GM12878 (cell line): ENCODE measurements around the gene LPA.

Experiments used
- POLR2A ChIP-seq: IDR thresholded peaks from 2 replicates; pipeline ENCODE4 v1.6.1; 2011; ENCODE audit warnings: low read depth, mild to moderate bottlenecking, low read length
- POLR2AphosphoS2 ChIP-seq: IDR thresholded peaks from 2 replicates; pipeline ENCODE4 v1.6.1; 2011; ENCODE audit warnings: low read depth, mild to moderate bottlenecking, low read length, improper control_type of control experiment, moderate library complexity
- TCF12 ChIP-seq: IDR thresholded peaks from 2 replicates; pipeline ENCODE4 v1.6.1; 2011; ENCODE audit warnings: low read depth, mild to moderate bottlenecking, low read length

- TF ChIP-seq TCF12 (no peak), POLR2A (no peak), POLR2AphosphoS2 (no peak)
These were observed 67.9 kb downstream of the LPA start for GRCh38 chr6:160595838-160596832.
